GM18526 (cell line): ENCODE data around the gene PAX4.

Experiments
- POLR2A ChIP-seq: IDR thresholded peaks from 3 replicates; pipeline ENCODE4 v1.6.1; 2011; ENCODE audit not compliant: insufficient read length; ENCODE audit errors: extremely low read depth

PAX4 gene

DNA sequence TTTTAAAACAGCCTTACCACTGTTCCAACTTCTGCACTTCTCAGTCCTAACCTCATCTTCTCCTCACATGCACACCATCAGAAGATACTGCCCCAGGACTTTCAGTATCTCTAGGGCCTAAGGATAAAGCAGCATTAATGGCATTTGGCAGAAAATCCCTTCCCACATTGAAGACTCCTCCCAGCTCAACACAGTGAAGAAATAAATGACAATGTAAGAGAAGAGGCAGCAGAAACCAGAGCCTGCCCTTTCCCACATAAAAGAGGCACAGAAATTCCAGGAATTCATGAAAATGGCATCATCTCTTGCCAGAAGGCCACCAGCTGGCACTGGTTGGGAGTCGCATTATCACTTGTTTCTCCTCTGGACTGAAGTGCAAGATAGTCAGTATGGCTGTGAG lies 36.2 kb downstream of the PAX4 start:
- no peak for TF ChIP-seq POLR2A

DNA sequence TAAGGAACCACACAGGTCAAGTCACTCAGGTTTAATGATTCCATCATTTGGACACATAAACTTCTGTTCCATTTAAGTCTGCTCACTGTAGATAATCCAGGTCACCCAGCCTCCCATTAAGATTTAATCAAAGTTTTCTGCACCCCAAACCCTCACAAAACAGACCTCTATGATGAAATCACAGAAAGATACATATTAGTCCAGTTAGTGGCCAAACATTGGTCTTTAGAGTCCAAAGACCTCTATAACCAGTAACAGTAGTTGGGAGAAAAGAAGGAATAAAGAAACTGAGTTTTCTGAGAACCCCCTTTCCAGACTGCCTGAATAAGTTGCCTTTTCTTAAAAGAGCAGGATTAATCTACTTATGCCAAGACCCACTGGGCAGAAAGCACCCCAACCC lies 37.3 kb downstream of the PAX4 start:
- no peak for TF ChIP-seq POLR2A

DNA sequence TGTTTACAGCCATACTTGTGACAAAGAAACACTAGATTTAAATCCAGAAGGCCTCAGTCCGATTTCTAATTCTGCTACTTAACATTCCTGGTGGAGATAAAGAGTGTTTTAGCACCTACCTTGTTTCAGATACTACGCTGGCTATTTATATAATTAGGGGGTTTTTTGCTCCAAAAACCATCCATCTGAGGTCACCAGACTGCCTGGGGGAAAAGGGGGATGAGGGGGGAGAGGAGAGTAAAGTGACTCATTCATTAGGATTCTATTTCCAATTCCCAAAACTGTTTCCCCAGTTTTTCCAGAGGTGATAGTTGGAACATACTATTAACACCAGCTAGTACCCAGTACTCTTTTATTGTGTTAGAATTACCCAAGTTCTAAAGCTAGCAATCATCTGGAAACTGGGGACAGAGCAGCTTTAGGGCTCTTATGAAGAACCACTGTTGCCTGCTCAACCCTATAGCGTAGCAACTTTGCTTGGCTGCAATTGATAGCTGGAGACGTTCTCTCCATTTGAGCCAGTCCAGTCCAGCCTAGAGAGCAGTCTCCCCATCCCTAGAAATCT lies 39.1 kb downstream of the PAX4 start:
- TF ChIP-seq POLR2A, result no peak

DNA sequence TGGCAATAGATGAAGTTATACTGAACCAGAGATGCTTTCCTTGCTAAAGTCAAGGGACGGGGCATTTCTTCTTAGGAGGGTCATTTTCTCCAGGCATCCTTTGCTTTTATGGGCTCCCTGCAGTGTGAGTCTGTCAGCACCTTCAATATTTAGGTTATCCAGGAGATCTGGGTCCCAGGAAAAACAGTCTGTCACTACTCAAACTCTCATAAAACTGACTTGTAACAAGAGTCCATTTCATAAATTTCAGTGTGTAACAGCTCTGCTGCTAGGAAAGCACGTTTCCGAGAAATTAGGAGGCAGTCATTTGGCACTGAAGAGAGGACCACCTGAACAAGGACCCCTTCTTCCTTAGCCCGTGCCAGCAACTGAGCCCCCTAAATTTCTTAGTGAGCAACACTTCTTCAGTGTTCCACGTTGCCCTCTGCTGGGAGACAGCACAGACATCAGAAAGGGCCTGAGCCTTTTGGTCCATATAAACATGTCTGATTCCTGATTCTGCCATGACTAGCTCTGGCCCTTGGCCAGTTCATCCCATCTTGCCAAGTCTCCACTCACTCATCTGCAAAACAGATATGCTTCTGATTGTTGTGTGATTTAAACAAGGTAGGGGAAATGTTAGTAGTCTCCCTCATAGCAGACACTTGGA lies 39.8 kb downstream of the PAX4 start:
- TF ChIP-seq POLR2A, result no peak

DNA sequence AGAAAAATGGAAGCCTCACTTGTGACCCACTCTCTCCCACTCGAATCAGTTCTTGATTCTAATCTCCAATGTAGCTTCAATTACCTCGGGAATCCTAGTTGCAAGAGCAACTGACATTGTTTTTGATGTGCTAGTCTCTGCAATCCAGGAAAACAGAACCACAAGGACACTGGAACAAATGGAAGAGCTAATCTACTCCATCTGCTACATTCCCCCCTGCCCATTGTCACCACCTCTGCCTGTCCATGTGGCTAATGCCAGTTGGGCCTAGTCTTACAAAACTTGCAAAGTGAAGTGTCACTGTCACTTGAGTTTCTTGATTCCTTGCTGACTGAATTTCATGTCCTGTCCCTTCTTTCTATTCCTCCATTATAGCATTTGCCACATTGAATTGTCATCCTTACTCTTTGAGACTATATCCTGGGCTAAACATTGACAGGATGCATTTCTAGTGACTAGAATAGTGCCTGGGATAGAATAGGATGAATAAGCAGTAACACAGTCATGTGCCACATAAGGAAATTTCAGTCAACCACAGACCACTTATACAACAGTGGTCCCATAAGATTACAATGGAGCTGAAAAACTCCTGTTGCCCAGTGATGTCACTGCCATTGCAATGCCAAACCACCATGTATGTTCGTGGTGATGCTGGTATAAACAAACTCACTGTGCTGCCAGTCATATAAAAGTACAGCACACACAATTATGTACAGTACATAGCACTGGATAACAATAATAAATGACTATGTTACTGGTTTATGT lies 46.0 kb downstream of the PAX4 start:
- TF ChIP-seq POLR2A, result no peak

DNA sequence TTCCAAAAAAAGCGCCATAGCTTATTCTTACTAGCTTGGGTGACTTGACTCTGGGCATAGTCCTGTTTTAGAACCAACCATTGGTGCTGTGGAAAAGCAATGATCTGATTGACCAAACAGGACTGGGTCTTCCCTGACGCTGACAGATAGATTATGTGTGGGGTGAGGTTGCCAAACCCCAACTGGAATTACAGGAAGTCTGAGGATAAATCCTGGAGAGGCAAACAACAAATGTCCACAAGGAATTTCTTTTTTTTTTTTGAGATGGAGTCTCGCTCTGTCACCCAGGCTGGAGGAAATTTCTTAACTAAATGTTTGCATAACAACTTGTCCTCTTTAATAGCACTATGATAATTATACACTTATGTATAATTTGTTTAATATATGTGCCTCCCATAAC lies 51.7 kb downstream of the PAX4 start:
- no peak for TF ChIP-seq POLR2A
